GM12878 (cell line): Measurements from ENCODE around the gene CHD1. TPM values are rescaled to one million over a fixed set of nuclear protein-coding genes. Genes with fewer than 3 reads are reported as not detected.

Experiments used
- BMI1 ChIP-seq: fragments of 450-650 bp; IDR thresholded peaks from 2 replicates; pipeline ENCODE4 v1.6.1; 2016; ENCODE audit warnings: mild to moderate bottlenecking, moderate library complexity, borderline replicate concordance
- CHD4 ChIP-seq: fragments of 200-600 bp; sonication (generic); IDR thresholded peaks from 2 replicates; pipeline ENCODE4 v1.6.1; 2016; ENCODE audit warnings: mild to moderate bottlenecking
- CTCF ChIP-seq, 3 experiments: IDR thresholded peaks in 2 of 3; conservative IDR thresholded peaks in 1 of 3; 2 replicates each; pipeline ENCODE4 v1.5.1; 2011; ENCODE audit warnings: low read depth in 3 of 3, low read length in 3 of 3, mild to moderate bottlenecking in 3 of 3, control low read depth in 2 of 3, moderate library complexity in 2 of 3, inconsistent platforms in 1 of 3, mixed read lengths in 1 of 3; ENCODE audit not compliant: control insufficient read depth in 2 of 3, insufficient read depth in 1 of 3; ENCODE audit errors: extremely low read depth in 1 of 3
- EGR1 ChIP-seq, 2 experiments: IDR thresholded peaks; 1 replicate in 1 of 2; 2 replicates in 1 of 2; pipeline ENCODE4 v1.6.1; 2011 to 2012; ENCODE audit warnings: low read depth in 2 of 2, low read length in 2 of 2, borderline replicate concordance in 1 of 2, mild to moderate bottlenecking in 1 of 2, moderate library complexity in 1 of 2
- IKZF1 ChIP-seq: fragments of 450-650 bp; conservative IDR thresholded peaks from 2 replicates; pipeline ENCODE4 v1.6.1; 2017; ENCODE audit warnings: antibody characterized with exemption, mild to moderate bottlenecking
- RB1 ChIP-seq: fragments of 450-650 bp; formaldehyde crosslinking; IDR thresholded peaks from 2 replicates; pipeline ENCODE4 v1.6.1; 2017; ENCODE audit warnings: mild to moderate bottlenecking, borderline replicate concordance
- RCOR1 ChIP-seq: conservative IDR thresholded peaks from 2 replicates; pipeline ENCODE4 v1.6.1; 2012; ENCODE audit warnings: low read depth, low read length, improper control_type of control experiment
- RFX5 ChIP-seq: IDR thresholded peaks from 2 replicates; pipeline ENCODE4 v1.6.1; 2011; ENCODE audit warnings: low read depth, low read length, improper control_type of control experiment
- SMAD5 ChIP-seq: IDR thresholded peaks from 2 replicates; pipeline ENCODE4 v1.6.1; 2016; ENCODE audit warnings: antibody characterized with exemption, low read depth
- TAF1 ChIP-seq: IDR thresholded peaks from 2 replicates; pipeline ENCODE4 v1.6.1; 2011; ENCODE audit warnings: mild to moderate bottlenecking, low read depth, low read length, borderline replicate concordance
- ZNF207 ChIP-seq: fragments of 450-650 bp; IDR thresholded peaks from 2 replicates; pipeline ENCODE4 v1.6.1; 2014; ENCODE audit warnings: antibody characterized with exemption, mild to moderate bottlenecking, borderline replicate concordance
- ZSCAN29 ChIP-seq: fragments of 450-650 bp; IDR thresholded peaks from 2 replicates; pipeline ENCODE4 v1.6.1; 2017; ENCODE audit warnings: mild to moderate bottlenecking, moderate library complexity
- polyA plus RNA-seq, 11 experiments: library from polyadenylated mRNA; depleted of rRNA in 4 of 11; unstranded in 6 of 11; stranded (reverse) in 5 of 11; fragments of >200 nt; fragmentation: Nextera tagmentation in 4 of 11; fragmentation: Illumina TruSeq in 1 of 11; extraction: Ambion mirVana in 4 of 11; extraction: Trizol in 1 of 11; gene quantifications; 1 replicate in 1 of 11; 2 replicates in 10 of 11; pipeline versions ENCODE4 v1.2.1 to v1.2.3, GENCODE V29; 2011 to 2016; ENCODE audit warnings: inconsistent platforms in 2 of 11, missing spikeins in 2 of 11, low read depth in 1 of 11
- total RNA-seq, 4 experiments: library from RNA; depleted of rRNA in 3 of 4; stranded (reverse); fragments of >200 nt in 3 of 4; fragmentation: Illumina TruSeq in 1 of 4; extraction: Trizol in 1 of 4; gene quantifications; 2 replicates each; pipeline versions ENCODE4 v1.2.1 to v1.2.3, GENCODE V29; 2013 to 2021
- TF ChIP-seq, protein P1 (sequence below): fragments of 450-650 bp; IDR thresholded peaks from 2 replicates; pipeline ENCODE4 v1.6.1; 2017; ENCODE audit warnings: mild to moderate bottlenecking, moderate library complexity
- TF ChIP-seq, protein P2 (sequence below): fragments of 450-650 bp; formaldehyde crosslinking; IDR thresholded peaks from 2 replicates; pipeline ENCODE4 v1.4.0; 2022; ENCODE audit warnings: mild to moderate bottlenecking, moderate library complexity
- TF ChIP-seq, protein P3 (sequence below): fragments of 450-650 bp; IDR thresholded peaks from 2 replicates; pipeline ENCODE4 v1.6.1; 2016; ENCODE audit warnings: mild to moderate bottlenecking, moderate library complexity, borderline replicate concordance

CHD1 gene
- total and polyA plus RNA-seq, 10 of the 15 experiments (the other 5 are each of a cell fraction or from before 2014, with no cell fraction given): 25.5 to 158 (median 50.5) TPM

GRCh38 chr5:98927989-98928872 is 576 bp downstream of the CHD1 start (continued):
- TF ChIP-seq, protein P1, sequence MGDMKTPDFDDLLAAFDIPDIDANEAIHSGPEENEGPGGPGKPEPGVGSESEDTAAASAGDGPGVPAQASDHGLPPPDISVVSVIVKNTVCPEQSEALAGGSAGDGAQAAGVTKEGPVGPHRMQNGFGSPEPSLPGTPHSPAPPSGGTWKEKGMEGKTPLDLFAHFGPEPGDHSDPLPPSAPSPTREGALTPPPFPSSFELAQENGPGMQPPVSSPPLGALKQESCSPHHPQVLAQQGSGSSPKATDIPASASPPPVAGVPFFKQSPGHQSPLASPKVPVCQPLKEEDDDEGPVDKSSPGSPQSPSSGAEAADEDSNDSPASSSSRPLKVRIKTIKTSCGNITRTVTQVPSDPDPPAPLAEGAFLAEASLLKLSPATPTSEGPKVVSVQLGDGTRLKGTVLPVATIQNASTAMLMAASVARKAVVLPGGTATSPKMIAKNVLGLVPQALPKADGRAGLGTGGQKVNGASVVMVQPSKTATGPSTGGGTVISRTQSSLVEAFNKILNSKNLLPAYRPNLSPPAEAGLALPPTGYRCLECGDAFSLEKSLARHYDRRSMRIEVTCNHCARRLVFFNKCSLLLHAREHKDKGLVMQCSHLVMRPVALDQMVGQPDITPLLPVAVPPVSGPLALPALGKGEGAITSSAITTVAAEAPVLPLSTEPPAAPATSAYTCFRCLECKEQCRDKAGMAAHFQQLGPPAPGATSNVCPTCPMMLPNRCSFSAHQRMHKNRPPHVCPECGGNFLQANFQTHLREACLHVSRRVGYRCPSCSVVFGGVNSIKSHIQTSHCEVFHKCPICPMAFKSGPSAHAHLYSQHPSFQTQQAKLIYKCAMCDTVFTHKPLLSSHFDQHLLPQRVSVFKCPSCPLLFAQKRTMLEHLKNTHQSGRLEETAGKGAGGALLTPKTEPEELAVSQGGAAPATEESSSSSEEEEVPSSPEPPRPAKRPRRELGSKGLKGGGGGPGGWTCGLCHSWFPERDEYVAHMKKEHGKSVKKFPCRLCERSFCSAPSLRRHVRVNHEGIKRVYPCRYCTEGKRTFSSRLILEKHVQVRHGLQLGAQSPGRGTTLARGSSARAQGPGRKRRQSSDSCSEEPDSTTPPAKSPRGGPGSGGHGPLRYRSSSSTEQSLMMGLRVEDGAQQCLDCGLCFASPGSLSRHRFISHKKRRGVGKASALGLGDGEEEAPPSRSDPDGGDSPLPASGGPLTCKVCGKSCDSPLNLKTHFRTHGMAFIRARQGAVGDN: peak; percentile 20; the same call in 1 of the 2 replicates
- peak in 1 of 2 experiments; percentile 44; a peak in 1 of 3 replicates for TF ChIP-seq EGR1 (IDR thresholded peaks at IDR 0.05; ENCODE audit: borderline replicate concordance in 1 of 2, low read depth in 2 of 2, low read length in 2 of 2)
- no peak for TF ChIP-seq SMAD5
- no peak for TF ChIP-seq CTCF (IDR thresholded peaks at IDR 0.05 in 2 of 3, conservative IDR thresholded peaks at IDR 0.05 in 1 of 3; ENCODE audit: control insufficient read depth in 2 of 3, extremely low read depth in 1 of 3, insufficient read depth in 1 of 3, low read depth in 3 of 3, low read length in 3 of 3)
- TF ChIP-seq, protein P2, sequence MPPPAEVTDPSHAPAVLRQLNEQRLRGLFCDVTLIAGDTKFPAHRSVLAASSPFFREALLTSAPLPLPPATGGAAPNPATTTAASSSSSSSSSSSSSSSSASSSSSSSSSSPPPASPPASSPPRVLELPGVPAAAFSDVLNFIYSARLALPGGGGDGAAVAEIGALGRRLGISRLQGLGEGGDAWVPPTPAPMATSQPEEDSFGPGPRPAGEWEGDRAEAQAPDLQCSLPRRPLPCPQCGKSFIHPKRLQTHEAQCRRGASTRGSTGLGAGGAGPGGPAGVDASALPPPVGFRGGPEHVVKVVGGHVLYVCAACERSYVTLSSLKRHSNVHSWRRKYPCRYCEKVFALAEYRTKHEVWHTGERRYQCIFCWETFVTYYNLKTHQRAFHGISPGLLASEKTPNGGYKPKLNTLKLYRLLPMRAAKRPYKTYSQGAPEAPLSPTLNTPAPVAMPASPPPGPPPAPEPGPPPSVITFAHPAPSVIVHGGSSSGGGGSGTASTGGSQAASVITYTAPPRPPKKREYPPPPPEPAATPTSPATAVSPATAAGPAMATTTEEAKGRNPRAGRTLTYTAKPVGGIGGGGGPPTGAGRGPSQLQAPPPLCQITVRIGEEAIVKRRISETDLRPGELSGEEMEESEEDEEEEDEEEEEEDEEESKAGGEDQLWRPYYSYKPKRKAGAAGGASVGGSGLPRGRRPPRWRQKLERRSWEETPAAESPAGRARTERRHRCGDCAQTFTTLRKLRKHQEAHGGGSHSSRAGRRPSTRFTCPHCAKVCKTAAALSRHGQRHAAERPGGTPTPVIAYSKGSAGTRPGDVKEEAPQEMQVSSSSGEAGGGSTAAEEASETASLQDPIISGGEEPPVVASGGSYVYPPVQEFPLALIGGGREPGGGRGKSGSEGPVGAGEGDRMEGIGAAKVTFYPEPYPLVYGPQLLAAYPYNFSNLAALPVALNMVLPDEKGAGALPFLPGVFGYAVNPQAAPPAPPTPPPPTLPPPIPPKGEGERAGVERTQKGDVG (CRISPR knock-in tag): no peak
- no peak for TF ChIP-seq RCOR1
- no peak for TF ChIP-seq RB1
- peak; percentile 25; the same call in 1 of the 2 replicates for TF ChIP-seq ZNF207
- no peak for TF ChIP-seq CHD4
- TF ChIP-seq, protein P3, sequence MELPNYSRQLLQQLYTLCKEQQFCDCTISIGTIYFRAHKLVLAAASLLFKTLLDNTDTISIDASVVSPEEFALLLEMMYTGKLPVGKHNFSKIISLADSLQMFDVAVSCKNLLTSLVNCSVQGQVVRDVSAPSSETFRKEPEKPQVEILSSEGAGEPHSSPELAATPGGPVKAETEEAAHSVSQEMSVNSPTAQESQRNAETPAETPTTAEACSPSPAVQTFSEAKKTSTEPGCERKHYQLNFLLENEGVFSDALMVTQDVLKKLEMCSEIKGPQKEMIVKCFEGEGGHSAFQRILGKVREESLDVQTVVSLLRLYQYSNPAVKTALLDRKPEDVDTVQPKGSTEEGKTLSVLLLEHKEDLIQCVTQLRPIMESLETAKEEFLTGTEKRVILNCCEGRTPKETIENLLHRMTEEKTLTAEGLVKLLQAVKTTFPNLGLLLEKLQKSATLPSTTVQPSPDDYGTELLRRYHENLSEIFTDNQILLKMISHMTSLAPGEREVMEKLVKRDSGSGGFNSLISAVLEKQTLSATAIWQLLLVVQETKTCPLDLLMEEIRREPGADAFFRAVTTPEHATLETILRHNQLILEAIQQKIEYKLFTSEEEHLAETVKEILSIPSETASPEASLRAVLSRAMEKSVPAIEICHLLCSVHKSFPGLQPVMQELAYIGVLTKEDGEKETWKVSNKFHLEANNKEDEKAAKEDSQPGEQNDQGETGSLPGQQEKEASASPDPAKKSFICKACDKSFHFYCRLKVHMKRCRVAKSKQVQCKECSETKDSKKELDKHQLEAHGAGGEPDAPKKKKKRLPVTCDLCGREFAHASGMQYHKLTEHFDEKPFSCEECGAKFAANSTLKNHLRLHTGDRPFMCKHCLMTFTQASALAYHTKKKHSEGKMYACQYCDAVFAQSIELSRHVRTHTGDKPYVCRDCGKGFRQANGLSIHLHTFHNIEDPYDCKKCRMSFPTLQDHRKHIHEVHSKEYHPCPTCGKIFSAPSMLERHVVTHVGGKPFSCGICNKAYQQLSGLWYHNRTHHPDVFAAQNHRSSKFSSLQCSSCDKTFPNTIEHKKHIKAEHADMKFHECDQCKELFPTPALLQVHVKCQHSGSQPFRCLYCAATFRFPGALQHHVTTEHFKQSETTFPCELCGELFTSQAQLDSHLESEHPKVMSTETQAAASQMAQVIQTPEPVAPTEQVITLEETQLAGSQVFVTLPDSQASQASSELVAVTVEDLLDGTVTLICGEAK: no peak
- TF ChIP-seq IKZF1: peak; percentile 3; the same call in 1 of the 2 replicates
- no peak for TF ChIP-seq BMI1
- no peak for TF ChIP-seq RFX5
- no peak for TF ChIP-seq TAF1
- TF ChIP-seq ZSCAN29: no peak
